GM18870 (cell line): ENCODE data around the gene IL12RB2.
A peak's percentile ranks its signal among the peaks of the same experiment; 100 is the strongest.

Experiments
- ATAC-seq: cut with Tn5 transposase; IDR thresholded peaks from one replicate; pipeline ENCODE4 v1.9.1; 2021; ENCODE audit warnings: moderate library complexity; ENCODE audit not compliant: unreplicated experiment

The IL12RB2 gene

DNA sequence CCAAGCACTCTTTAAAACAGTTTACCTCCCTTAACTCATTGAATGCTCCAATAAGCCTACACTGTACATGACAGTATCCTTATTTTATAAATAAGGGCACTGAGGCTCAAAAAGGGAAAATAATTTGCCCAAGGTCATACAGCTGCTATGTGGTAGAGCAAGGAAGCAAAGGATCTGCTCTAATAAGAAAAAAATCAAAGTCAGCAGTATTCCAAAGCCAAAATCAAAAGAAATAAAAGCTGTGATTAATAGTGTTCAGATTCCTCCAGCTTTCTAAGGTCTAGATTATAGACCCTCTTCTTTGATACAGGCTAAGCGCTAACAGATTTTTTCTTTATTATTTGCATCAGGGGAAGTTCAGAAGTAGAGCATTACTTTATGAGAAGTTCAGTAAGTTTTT lies 39.3 kb downstream of the IL12RB2 start:
- no peak for ATAC-seq

DNA sequence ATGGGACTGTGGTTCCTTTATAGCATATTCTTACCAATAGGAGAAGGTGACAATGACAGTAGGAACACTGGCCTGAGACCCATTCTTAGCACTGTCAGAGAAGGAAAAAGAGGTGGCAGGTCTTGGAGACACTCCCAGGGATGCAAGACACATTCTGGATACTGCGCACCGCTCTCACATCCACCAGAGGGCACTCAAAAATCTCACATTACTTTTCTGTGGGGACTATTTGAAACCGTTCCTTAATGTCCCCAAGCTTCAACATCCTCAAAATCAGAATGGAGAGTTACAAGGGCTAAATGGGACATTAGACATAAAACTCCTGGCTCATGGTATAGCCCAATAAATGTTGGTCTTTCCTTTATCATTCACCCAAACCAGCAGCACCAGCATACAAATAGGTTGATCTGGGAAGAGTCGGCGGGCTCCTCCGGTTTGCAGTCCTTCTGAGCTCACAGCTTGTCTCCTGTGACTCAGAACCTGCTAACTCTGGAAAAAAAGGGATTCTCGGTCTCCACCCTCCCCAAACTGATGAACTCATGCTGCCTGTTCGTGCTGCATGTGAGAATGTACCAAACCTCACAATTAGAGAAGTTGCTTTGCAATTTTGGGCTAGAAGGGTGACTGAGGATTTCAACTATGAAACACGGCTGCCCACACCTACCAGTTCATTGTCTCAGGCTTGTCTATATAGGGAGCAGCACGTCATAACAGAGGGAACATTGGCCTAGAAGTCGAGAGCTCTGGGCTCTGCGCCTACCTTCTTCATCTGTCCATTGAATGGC lies 40.2 kb downstream of the IL12RB2 start:
- ATAC-seq: no peak

DNA sequence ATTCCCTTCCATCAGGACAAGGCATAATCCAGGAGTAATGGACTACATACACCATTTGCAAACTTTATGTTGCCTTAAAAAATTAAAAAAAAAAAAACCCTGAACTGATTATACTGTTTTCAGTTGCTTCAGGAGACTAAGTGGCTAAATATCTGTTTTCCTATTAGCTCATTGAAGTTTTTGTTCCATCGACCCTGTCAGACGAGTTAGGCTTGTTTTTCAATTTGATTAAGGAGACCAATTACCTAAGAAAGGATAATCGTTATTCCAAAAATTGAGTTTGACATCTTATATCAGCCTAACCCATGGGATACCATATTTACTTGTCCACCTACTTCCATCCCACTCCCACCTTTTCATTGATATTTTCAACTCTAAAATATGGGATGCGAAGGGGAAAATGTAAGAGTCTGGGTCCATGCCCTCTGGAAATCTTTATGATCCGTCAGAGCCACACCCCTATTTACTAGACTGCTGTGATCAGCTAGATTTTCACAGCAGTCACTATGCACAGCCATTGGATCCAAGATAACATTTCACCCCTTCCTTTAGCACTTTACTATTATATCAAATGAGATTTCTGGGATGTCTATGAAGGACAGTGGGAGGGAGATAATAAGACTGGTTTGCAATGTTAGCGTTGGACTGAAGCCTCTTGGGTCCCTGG lies 41.0 kb downstream of the IL12RB2 start:
- no peak for ATAC-seq

DNA sequence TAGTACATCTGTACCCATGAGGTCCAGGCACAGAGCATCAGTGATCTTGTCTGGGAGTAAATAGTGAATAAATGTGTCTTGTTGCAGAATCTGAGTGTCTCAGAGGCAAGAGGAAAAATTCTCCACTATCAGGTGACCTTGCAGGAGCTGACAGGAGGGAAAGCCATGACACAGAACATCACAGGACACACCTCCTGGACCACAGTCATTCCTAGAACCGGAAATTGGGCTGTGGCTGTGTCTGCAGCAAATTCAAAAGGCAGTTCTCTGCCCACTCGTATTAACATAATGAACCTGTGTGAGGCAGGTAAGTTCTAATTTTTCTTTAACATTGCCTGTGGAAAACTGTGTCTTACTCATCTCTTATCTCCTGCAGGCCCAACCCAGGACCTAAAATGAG lies 43.1 kb downstream of the IL12RB2 start:
- ATAC-seq: peak; percentile 65

DNA sequence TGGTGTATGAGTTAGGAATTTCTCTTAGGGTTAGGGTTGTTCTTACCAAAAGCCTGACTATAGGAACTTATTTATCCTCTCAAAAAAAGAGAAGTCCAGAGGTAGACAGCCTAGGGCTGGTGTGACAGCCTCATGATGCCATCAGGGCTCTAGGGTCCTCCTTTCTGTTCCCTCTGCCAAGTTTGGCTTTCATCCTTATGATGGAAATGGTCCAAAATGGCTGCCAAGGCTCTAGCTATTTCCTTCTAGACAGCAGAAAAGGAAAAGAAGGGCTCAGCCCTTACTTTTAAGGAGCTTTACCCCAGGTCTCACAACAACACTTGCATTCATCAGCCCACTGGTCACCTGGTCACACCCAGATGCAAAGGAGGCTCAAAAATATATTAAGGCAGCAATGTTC lies 44.5 kb downstream of the IL12RB2 start:
- no peak for ATAC-seq

DNA sequence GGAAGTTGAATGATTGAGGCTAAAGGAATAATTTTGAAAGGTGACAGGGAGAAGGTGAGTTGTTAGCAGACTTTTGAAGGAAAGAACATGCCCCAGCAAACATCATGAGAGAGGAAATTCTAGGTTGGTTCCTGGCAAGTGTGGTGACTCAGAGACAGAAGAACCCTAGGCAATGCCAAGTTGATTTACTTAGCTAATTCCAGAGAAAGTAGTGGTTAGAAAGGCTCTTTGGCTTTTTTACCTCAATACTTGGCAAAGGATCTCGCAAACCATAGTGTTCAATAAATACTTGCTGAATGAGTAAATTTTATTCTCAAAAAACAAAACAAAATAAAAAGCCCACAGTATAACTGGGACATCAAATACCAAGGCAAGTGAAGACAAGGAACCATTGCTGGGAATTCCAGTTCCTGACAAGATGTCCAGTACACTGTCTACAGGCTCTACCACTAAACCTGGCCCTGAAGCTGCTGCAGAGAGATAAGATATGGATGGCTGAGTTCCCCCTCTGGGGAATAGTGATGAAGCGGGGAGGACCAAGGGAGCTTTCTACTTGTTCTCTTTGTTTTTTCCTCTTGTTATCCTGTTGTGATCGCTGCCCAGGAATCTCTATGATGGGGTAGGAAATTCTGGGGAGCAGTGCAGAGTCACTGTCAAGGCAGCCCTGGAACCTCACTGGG lies 48.2 kb downstream of the IL12RB2 start:
- ATAC-seq: no peak

DNA sequence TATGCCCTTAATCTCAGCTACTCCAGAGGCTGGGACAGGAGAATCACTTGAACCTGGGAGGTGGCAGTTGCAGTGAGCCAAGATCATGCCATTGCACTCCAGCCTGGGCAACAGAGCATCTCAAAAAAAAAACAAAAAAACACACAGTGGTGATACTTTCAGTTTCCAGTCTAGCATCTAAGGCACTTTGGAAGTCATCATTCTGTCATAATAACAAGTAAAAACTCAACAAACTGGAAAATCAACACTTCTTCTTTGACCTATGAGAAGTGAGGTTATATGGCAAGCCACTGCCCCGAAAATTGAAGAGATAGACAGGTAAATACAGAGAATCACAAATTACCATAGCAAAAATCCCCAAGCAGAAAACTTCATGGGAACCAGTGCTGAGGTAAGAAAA lies 51.9 kb downstream of the IL12RB2 start:
- ATAC-seq: no peak

DNA sequence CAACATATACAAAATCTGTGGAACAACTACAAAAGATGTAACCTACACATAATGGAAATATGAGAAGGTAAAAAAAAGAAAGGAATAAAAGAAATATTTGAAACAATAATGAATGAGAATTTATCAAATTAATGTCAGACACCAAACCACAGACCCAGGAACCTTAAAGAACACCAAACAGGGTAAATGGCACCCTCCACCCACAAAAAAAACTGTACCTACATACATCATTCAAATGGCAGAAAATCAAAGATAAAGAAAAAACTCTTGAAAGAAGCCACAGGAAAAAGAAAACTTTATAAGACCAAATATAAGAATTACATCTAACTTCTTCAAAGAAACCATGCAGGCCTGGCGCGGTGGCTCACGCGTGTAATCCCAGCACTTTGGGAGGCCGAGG lies 54.0 kb downstream of the IL12RB2 start:
- ATAC-seq: no peak

DNA sequence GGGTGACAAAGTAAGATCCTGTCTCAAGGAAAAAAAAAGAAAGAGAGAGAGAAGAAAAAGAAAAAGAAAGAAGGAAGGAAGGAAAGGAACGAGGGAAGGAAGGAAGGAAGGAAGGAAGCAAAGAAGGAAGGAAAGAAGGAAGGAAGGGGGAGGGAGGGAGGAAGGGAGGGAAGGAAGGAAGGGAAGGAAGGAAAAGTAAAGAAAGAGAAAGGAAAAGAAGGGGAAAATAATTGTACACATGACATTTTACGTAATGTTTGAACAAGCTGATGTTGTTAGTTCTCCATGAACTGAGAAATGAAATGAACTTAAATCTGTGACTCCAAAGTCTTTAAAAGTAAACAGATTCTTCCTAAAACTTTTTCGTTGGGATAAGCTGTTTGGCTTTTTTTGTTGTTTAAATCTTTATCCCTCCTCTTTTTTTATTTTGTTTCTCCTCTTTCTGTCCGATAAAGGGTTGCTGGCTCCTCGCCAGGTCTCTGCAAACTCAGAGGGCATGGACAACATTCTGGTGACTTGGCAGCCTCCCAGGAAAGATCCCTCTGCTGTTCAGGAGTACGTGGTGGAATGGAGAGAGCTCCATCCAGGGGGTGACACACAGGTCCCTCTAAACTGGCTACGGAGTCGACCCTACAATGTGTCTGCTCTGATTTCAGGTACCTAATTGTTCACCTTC lies 59.8 kb downstream of the IL12RB2 start:
- no peak for ATAC-seq

DNA sequence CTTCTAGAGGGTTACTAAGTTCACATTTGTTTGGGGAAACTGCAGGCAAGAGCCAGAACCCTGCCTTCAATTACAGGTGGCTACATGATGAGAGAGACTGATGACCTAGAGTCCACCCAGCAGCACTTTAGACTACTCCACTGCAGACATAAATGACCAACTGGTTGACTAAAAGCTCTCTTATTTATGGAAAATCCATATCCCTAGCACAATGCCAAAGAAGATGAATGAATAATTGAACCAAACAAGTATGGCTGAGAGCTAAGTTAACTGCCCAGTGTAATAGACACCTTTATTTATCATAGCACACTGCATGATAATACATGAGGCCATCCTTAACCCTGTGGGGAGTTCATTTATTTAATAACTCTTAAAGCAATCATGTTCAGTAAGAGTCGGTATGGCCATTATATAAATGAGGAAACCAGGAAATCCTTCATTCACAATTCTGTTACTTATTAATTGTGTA lies 60.4 kb downstream of the IL12RB2 start:
- ATAC-seq: no peak

DNA sequence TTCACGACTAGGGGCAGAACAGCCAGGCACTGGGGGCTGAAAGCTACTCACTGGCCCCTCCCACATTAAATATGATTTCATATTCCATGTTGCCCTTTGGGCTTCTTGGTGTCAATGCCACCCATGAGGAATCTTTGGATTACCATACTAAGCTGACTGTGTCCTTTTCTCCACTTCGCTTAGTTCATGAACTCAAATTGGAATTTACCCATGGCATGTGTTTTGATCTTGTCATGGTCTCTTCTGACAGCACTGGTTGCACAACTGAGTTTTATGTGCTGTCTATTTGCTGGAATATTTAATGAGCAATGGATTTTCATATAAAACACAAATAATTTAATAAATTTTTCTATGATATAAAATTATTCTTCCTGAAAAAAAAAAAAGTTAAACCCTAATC lies 63.4 kb downstream of the IL12RB2 start:
- no peak for ATAC-seq

DNA sequence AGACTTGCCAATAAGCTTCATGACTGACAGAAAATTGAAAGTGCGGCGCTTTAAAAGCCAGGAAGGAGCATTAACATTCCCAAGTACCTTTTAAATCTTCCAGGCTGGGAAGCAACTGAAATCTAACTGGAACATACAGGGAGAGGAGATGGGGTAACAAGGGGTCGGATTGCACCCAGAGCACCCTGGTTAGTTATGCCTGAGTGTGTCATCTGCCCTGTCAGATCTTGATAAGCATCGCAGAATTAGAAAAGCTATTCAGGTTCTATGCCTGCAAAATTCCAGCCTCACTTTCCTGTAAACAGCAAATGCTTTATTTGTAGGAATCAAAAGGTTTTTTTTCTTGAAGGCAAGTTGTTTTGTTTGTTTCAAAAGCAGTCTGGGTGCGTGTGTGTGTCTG lies 64.0 kb downstream of the IL12RB2 start:
- ATAC-seq: no peak

DNA sequence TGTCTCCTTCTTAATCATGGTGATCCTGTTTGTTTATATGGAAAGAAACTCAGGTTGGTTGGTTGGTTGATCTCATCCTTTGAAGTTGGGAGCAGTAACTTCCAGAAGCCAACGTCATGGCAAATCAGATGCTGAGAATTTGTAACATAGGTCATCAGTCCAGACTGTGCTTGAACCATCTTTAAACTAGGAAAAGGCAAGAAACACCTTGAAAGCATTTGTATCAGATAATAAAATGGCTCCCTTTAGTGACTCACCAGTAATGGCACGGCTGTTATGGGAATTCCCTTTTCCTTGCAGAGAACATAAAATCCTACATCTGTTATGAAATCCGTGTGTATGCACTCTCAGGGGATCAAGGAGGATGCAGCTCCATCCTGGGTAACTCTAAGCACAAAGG lies 64.5 kb downstream of the IL12RB2 start:
- no peak for ATAC-seq

DNA sequence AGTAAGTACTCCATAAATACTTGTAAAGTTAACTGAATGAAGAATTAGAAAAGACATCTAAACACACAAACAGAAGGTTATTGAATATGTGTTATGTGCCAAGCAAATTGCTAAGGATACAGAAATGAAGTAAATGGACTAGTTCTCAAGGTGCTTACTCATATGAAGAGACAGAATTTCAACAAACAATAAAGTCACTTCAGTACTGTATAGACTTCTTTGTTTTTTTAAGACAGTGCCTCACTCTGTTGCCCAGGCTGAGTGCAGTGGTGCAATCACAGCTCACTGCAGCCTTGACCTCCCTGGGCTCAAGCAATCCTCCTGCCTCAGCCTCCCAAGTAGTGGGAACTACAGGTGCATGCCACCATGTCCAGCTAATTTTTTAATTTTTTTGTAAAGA lies 65.2 kb downstream of the IL12RB2 start:
- ATAC-seq: no peak

DNA sequence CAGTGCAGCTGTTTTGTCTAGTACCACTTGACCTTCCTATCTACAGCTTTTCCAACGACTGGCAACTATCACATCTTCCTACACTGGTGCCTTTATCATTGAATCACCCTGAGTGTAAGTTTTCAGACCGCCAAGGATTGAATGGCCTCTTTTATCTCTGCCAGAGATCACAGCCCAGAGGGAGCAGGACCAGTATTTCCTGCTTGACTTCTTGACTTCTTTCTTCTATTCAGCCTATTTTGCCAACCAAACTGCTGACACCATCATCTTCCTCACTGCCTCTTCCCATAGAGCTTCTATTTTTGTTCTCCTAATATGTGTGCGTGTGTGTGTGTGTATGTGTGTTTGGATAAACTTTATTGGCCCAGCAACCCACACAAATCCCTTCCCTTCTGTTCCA lies 68.7 kb downstream of the IL12RB2 start:
- no peak for ATAC-seq

DNA sequence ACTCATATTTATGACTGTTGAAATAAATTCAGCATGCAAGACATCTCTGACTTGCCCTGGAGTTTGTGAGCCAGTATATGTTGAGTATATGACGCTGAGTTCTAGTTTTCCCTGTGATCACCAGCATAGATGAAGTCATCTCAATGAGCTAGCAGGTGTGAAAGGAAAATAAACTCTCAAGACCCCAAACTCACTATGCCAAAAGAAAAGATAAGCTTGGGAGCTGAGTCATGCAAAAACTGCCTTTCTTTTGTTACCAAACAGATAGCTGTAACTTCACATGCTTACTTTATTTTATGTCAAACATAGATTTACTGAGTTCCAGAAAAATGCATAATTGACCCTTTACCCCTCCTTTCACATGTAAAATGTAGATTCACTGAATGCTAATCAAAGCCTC lies 69.6 kb downstream of the IL12RB2 start:
- ATAC-seq: no peak

DNA sequence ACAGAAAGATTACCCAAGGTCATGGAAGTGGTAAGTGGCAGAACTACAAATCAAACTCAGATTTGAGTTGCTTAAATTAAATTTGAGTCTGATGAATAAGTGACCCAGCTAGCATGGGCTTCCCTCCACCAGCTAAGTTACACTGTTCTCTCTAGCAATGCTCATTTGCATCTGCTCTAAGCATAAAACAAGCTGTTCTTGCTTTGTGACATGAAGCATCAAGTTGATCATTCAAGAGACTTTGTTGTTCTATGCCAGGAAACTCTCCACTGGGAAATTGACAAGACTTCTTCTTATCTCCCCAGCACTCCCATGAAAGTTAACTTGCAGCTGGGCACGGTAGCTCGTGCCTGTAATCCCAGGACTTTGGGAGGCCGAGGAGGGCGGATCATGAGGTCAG lies 73.5 kb downstream of the IL12RB2 start:
- no peak for ATAC-seq

DNA sequence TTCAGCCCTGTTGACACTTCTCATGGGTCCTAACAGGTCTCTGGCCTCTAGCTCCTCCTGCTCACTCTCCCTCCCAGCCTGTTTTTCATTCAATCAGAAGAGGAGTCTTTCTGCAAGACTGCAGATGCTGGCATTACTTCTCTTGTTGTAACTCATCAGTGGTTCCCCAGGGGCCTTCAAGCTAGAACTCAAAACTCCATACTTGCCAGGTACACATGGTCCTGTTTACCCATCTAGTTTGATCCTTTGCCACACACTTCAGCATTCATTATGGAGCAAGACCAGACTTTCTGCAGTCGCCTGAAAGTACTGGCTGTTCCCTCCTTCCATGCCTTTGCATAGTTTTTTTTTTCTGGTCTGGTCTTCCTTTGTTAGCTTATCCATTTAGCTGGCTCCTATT lies 74.6 kb downstream of the IL12RB2 start:
- ATAC-seq: no peak

DNA sequence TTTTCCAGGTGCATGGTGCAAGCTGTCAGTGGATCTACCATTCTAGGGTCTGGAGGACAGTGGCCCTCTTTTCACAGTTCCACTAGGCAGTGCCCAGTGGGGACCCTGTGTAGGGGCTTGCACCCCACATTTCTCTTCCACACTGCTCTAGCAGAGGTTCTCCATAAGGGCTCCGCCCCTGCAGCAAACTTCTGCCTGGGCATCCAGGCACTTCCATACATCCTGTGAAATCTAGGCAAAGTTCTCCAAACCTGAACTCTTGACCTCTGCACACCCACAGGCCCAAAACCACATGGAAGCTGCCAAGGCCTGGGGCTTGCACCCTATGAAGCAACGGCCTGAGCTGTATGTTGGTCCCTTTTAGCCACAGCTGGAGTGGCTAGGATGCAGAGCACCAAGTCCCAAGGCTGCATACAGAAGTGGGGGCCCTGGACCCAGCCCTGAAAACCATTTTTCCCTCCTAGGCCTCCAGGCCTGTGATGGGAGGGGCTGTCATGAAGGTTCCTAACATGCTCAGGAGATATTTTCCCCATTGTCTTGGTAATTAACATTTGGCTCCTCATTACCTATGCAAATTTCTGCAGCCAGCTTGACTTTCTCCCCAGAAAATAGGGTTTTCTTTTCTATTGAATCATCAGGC lies 76.4 kb downstream of the IL12RB2 start:
- ATAC-seq: no peak

DNA sequence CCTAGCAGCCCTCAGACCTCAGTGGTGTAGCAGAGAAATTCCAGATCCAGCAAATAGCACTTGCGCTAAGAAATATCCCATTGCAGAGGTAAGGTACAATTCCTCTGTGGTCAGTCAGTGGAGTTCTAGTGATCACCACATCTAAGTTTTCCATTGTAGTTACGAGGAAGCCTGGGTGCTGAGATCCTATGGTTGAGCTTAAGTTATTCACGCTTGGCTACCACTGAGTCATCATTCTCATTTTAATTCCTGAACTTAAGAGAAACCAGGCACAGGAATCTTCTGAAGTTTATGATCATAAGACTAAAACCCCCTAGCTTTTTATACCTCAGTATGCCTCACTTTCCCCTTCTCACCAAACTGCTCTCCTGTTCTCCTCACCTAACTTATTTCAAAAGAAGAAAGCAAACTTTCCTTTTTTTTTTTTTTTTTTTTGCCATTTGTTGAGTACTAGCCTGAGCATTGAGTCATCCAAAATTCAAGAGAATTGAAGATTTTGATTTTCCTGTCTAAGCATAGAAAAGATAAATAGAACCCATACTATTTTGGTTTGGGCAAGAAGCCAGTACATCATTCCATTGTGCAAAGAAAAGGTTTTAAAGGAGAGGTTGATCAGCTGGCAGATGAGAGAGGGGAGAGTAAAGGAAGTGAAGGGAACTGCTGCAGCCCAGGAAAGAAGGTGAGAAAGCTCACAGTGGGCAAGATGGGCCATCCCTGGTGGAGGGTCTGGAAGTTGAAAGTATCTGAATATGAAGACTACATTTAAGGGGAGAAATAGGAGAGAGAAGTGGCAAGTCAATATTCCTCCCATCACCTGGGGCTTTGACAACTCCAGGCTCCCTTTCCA lies 82.6 kb downstream of the IL12RB2 start:
- ATAC-seq: no peak
